OCI-LY1 (cell line): Measurements from ENCODE around the gene OR6F1.

Experiments used
- EZH2 ChIP-seq: fragments of 200-600 bp; sonication (generic), shearing (Covaris generic); IDR thresholded peaks from 2 replicates; pipeline ENCODE4 v1.8.0; 2017; ENCODE audit warnings: borderline replicate concordance, mixed run types, mild to moderate bottlenecking, antibody characterized with exemption, low read length, moderate library complexity, mixed read lengths
- TF ChIP-seq, protein P1 (sequence below): fragments of 200-600 bp; sonication (generic), shearing (Covaris generic); IDR thresholded peaks from 2 replicates; pipeline ENCODE4 v1.5.1; 2017; ENCODE audit warnings: mild to moderate bottlenecking, antibody characterized with exemption, low read length, moderate library complexity, mixed read lengths

DNA sequence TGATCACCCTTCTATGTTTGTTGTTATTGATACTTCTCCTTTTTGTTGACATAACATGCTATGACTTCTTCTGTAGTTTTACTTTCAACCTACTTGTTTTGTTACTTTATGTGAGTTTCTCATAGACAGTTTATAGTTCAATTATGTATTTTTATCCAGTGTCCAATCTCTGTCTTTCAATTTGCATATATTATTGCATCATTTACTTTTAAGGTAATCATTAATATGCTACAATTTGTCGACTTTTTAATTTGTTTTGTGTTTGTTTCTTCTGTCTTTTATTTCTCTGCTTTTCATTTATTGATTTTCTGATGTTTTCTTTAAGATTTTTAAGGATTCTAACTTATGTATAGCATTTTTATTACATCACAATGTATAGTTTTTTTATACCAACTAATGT, 47.2 kb downstream of the OR6F1 start:
- TF ChIP-seq, protein P1, sequence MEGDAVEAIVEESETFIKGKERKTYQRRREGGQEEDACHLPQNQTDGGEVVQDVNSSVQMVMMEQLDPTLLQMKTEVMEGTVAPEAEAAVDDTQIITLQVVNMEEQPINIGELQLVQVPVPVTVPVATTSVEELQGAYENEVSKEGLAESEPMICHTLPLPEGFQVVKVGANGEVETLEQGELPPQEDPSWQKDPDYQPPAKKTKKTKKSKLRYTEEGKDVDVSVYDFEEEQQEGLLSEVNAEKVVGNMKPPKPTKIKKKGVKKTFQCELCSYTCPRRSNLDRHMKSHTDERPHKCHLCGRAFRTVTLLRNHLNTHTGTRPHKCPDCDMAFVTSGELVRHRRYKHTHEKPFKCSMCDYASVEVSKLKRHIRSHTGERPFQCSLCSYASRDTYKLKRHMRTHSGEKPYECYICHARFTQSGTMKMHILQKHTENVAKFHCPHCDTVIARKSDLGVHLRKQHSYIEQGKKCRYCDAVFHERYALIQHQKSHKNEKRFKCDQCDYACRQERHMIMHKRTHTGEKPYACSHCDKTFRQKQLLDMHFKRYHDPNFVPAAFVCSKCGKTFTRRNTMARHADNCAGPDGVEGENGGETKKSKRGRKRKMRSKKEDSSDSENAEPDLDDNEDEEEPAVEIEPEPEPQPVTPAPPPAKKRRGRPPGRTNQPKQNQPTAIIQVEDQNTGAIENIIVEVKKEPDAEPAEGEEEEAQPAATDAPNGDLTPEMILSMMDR, result no peak
- no peak for TF ChIP-seq EZH2
